NCI-H345 treated with DMSO at 0.1 percent for 48 hours (cell line): ENCODE measurements around the gene AMACR.

Source experiments
- DNase-seq: peaks from one replicate; lab custom pipeline; 2025; ENCODE audit not compliant: unreplicated experiment; lab: John Stamatoyannopoulos, UW

Gene AMACR

DNA sequence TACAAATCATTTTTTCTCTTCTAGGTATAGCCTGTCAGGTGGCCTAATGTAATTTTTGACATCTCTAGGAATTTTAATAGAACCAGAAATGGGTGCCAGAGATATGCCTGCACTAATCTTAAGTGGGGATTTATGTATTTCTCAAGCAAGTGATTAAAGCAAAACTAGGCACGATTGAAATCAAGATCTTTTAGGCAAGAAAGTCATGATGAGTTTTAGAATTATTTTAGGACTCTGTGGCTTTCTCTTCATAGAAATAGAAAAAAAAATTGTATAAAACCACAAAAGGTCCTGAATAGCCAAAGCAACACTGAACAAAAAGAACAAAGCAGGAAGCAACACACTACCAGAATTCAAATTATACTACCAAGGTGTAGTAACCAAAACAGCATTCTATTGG, 952 bp upstream of the AMACR start:
- no peak for DNase-seq

DNA sequence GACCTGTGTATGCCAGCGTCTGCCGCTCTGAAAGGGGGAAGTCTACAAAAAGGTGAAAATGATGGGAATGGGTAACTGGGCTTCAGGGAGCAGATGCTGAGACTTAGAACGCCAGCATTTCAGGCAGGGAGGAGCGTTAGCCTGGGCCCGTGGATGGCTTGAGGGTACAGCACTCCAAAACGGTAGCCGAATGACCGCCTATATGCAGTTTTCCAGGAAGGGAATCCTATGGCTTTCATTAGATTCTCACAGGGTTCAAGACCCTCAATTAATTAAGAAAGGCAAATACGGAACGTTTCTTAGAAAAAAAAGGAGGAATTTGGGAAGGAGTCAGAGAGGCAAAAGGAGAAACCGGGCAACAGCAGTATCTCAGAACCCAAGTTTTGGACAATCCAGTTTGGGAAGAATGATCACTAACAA, 639 bp downstream of the AMACR start:
- DNase-seq: no peak

DNA sequence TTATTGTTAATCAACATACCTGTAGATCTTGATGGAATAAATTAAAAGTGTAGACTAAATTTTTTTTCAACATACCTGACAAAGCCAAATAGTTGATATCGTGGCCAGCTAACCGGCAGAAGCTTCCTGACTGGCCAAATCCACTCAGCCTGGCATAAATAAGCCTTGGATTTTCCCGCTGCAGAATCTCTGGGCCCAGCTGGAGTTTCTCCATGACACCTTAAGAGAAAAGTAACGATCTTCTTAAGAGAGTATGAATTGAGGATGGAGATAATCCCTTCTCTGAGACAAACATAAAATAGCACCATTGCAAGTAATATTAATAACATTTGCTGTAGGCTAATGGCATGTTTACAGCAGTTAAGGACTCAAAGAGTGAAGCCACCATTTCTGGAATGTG, 2.2 kb downstream of the AMACR start:
- no peak for DNase-seq

DNA sequence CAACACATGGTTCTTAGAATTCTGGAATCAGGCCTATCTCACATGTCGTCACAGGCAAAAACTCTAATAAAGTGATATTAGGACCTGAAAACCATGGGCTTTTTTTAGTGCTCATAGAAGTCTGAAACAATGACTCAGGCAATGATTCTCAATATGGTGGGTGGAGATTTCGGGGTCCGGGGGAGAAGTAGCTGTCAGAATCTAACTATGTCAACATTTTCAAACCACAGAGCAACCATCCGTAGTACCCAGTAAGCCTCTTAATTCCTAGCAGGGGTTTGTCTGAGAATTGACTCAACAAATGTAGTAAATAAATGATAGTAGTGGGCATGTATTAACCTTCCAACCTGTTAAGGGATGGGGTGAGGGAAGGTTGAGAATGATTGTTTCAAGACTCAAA, 2.6 kb downstream of the AMACR start:
- DNase-seq: no peak

DNA sequence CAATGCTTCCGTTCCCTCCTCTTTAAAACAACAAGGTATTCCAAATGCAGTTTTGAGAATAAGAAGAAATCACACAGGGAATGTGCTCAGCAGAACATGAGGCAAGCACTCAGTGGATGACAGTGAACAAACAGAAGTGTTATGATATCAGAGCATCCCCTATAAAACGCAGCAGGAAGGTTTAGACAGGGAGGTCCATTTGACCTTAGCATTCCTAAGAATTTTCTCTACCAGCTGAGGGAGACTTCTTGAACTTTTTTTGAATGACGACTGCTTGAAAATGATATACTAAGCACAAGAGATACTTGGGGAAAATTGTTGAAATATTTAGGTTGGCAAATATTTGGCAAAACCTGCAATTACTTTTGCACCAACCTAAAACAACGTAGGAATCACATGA, 3.9 kb downstream of the AMACR start:
- no peak for DNase-seq

DNA sequence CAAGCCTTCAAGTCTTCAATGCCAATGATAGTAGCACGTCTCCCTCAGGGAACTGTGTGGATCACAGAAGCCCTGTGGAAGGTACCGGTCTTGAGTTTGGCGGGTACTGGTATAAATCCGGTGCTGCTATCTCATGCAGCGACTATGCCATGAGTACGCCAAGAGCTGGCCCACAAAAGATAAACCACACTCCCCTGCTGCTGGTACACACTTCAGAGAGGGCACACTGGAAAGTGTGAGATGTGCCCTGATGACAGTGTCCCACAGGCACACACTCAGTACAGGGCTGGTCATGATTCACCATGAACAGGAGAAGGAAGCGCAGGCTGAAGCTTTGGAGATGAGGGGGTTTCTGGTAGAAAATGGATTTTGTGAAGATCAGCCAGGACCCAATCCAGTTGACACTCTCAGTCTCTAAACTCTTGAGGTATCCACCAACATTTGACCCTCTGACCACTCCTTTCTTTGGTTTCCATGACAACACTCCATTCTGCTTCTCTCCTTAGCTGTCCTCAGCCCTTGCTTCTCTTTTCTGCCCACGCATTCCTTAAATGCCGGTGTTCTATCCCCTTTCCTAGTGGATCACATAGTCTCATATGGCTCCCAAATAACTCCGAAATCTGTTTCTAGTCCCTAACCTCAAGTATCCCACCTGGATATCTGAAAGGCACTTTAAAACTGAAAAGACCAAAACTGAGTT, 5.1 kb downstream of the AMACR start:
- no peak for DNase-seq

DNA sequence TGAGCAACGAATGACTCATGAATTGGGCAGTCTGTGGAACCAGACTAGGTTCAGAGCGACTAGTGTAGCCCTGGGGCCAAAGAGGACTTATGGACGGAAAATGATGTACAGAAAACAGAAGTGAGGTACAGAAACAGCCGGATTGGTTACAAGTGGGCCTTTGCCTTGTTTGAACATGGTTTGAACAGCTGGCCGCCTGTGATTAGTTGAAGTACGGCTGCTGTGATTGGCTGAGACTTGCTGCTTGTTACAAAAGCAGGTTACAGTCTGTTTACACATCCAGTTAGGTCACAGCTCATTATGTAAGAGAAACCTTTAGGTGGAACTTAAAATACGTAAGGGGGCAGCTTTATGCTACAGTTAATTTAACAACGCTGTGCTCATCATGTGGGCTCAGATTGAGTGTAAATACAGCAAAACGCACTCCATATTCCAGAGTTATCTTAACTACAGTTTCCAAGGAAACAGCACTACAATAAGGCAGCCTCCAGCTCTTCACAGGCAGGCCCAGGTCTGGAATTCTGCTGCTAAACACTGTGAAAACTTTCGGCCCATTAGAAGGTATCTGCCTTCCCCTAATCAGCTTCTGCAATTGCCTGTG, 6.5 kb downstream of the AMACR start:
- peak; percentile 85 for DNase-seq

DNA sequence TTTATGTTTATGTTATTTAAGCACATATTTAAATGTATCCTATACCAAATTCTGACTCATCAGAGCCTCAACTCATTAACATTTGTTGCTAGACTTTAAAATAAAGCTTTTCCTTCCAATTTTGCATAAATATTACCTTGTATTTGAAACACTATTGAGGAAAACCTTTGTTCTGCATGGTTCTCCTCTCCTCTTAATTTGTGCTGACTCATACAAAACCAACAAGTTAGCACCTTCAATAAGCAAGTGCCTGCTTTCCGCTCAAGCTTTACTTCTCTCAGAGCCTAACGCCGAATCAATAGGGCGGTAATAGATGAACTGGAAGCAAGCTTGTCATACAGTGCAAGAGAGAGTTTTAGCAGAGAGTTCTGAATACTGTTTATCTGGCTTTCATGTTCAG, 7.9 kb downstream of the AMACR start:
- no peak for DNase-seq

DNA sequence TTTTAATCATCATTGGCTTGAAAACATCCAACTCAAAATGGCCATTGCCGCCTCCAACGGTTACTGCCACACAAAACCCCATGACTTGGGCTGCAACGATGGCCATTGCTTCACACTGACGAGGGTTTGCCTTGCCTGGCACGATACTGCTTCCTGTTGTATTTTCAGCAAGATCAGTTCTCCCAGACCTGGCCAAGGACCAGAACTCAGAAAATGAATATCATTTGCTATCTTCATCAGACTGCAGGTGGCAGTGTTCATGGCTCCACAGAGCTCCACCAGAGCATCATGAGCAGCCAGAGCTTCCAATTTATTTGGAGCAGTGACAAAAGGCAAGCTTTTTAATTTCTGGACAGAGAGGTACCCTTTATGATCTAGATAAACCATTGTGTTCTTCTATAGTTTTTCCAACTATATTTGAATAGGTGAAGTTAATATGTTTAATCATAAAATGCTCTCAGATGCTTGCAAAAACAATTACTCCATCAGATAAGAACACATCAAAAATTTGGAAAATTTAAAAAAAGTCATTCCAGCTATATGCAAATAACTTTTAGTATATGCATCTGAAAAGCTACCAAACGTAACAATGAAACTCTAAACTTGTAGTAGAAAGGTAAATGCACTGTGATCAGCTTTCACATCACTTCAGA, 10.4 kb downstream of the AMACR start:
- DNase-seq: peak; percentile 29

DNA sequence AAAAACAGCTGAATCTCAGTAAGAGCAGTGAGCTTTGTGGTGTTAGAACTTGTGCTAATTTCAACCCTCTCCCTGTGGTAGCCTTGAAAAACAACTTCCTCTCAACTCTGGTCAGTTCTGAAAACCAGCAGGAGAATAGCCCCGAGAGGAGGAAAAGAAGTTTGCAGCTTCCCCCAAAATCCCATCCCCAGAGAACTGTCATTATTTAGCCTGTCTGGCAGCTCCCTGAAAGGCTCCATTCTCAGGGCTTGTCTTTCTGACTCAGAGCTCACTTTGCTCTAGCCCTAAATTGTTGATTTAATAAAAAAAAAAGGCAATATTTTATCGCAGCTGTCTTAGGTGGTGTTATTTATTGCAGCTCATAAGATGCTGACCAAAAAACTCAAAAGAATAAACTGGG, 12.0 kb downstream of the AMACR start:
- no peak for DNase-seq

DNA sequence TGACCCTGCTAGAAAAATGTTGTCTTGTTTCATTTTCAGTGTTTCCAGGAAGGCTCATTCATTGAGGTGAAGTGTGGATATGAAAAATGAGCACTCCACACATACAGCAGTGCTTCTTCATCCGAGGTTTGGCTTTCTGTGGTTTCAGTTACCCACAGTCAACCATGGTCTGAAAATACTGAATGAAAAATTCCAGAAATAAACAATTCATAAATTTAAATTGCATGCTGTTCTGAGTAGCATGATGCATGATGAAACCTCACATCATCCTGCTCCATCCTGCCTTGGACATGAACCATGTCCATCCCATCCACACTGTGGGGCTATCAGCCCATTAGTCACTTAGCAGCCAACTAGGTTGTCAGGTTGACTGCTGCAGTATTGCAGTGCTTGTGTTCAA, 13.0 kb downstream of the AMACR start:
- no peak for DNase-seq

DNA sequence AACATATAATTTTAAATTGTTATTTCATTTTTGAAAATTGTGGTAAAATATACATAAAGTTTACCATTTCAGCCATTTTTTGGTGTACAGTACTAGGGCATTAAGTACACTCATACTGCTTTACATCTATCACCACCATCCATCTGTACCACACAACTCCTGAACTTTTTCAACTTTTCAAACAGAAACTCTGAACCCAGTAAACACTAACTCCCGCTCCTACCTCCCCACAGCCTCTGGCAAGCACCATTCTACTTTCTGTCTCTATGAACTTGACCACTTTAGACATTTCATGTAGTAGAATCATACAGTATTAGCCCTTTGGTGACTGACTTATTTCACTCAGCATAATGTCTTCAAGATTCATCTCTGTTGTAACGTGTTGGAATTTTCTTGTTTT, 15.0 kb downstream of the AMACR start:
- no peak for DNase-seq

DNA sequence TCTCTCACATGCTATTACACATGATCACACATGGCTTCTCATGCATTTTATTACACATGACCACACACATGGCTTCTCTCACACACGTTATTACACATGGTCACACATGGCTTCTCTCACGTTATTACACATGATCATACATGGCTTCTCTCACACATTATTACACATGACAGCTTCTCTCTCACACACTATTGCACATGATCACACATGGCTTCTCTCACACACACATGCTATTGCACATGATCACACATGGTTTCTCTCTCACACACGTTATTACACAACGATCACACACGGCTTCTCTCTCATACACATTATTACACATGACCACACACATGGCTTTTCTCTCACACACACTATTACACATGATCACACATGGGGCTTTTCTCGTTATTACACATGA, 22.4 kb downstream of the AMACR start:
- no peak for DNase-seq

DNA sequence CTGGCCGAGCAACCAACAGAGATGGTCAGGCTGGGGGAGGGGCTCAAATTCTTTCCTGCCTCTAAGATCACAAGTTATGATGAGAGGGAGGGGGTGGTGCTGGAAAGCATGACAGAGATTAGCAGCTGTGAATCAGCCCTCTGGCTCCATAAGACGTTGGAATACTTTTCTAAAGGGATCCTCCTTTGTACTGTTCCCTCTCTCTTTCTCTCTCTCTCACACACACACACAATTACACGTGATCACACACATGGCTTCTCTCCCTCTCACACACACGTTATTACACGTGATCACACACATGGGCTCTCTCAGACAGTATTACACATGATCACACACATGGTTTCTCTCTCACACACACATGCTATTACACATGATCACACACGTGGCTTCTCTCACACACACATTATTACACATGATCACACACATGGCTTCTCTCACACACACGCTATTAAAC, 23.2 kb downstream of the AMACR start, which contains the start of gene SLC45A2:
TSS of gene SLC45A2 (minus strand) at position 23 of the 454 bp plus-strand sequence. CDS start 110 bp downstream, outside the sequence.
- DNase-seq: no peak

DNA sequence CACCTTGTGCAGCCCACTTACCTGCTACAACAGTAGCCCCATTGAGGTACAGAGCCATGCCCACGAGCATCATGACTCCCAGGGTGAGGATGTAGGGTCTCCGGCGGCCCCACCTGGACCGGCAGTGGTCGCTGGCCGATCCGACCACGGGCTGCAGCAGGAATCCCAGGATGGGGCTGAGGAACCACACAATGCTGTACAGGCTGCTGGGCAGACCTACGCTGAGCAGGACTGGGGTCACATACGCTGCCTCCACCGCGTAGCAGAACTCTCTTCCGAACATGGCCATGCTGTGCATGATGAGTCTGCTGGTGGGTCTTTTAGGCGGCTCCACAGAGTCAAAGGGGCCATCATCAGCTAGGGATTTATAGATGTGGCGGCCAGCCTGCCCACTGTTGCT, 23.7 kb downstream of the AMACR start:
- DNase-seq: no peak

DNA sequence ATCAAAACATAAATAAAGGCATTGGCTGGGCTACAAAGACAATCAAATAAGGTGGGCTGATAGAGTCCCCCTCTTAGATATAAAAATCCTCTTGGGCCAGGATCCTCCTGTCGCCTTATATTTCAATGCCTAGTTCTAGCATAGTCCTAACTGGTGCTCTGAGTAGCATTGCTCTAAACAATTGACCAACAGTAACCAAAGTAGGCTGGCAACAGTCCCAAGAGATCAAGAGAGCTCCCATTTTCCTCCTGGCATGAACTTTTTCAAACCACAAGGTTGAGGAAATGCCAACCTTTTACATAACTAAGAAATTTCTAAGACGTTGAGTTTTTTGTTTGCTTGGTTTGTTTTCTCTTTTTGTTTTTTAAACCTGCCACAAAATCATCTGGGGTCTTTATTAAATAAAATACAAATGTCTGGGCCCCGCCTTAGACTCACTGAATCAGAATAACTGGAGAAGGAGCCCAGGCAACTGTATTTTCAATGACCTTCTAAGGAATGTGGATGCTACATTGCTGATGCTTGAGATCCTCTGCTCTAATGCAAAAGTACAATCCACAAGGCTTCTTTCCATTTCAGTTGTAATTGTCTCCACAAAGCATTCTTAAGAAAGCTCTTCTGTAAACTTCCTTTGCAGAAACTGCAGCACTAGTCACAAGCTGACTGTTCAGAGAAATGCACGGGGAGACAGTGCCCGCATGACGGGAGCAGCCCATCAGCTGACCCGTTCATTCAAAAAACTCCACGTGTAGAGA, 26.3 kb downstream of the AMACR start:
- DNase-seq: no peak

DNA sequence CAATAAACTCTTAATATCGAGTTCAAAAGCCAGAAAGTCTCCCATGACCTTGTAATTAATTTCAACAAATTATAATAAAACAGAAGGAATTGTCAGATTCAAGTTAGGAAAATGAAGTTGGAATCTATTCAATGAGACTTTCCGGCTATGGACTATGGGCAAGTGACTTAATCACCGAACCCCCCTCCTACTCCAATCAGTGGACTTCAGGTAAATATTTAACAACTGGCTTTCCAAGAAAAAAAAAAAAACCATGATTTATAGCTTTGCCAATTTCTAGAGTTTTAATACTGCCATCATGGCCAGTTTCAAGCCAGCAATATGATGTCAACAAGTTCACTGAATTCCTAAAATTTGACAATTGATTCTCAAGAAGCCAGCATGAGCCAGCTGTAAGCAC, 27.8 kb downstream of the AMACR start:
- DNase-seq: no peak

DNA sequence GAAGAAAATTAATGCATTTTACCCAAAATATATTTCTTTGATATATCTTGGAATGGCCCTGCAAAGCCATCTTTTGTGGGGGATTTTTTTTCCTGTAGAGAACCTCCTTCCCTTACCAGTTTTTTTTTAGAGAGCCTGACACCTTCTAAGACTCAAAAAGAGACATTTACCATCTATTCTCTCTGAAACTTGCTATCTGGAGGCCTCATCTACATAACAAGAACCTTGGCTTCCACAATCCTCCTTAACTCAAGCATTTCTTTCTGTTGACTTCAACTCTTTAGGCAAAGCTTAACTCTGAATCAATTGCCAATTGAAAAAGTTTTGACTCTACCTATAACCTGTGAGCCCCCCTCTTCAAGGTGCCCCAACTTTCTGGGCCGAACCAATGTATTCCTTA, 29.5 kb downstream of the AMACR start:
- no peak for DNase-seq

DNA sequence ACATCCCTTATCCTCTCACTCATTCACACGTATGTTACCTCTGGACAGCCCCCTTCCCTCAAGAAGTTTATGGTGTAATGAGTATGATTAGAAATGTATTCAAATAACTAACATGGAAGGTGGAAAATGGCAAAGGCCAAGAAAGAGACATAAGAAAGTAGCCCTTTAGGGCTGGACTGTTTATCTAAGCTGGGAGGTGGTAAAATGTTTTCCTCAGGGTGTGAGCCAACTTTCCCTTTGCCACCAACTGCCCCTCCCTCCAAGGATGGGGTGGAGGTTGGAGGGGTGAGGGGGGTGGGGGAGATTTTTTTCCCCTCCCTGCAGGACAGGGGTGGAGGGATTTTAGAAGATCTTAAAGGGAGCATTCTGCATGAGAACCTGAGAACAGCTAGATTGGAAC, 31.5 kb downstream of the AMACR start:
- no peak for DNase-seq

DNA sequence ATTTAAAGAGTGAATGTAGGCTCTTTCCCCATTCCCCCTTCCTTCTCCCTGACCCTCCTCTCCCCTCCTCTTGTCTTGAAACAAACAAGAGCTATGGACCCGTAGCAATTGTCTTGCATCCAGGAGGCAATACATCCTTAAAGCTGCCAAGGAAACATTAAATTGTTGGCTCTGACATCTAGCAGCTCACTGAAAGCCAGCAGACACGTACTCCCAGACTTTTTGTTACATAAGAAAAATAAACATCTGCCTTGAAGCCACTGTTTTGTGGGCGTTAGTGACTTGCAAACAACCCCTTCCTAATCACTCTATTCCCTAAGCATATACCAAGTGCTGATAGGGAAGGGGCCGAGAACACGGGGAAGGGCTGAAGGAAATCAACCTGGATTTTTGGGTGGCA, 32.0 kb downstream of the AMACR start:
- DNase-seq: no peak

DNA sequence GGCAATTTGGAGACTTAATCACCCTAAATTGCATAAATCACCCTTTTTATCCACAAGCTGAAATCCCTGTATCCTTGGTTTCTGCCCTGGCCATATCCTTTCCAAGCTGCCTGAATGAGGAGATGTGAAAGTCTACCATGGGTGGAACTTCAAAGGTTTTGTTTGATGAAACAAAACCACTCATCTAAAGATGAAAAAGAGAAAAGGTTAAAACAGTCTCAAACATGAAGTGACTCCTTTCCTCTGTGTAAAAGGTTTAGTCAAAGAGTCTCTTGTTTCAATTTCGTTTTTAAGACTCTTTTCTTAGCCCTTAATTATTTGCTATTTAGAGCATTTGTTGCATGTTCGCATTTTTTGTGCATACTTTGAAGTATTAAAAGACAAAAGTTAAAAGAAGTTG, 34.6 kb downstream of the AMACR start:
- DNase-seq: no peak
